Common myeloid progenitor, CD34-positive (primary cell): ENCODE results near the gene RAB10.
"Not testable (repeated sequence)": the region's sequence is repeated elsewhere in the genome, so short reads cannot be mapped to it uniquely, and the experiment has no call there.

Experiments used
- CTCF ChIA-PET: fragments of 350-600 bp; sonication (Branson Sonifier 250); formaldehyde crosslinking; loops from one replicate; lab custom pipeline; 2021; ENCODE audit warnings: antibody characterized with exemption; lab: Charles Lee
- POLR2A ChIA-PET: fragments of 350-600 bp; sonication (Branson Sonifier 250); formaldehyde crosslinking; loops from one replicate; lab custom pipeline; 2021; ENCODE audit warnings: antibody characterized with exemption; lab: Charles Lee
- DNase-seq, 3 donors: peaks; one replicate each; pipeline versions ENCODE4 v3.0.0 to v3.0.0-alpha.2; 2013
- H3K27ac ChIP-seq, 2 experiments: 1 replicate in 1 of 2; 2 replicates in 1 of 2; pipeline ENCODE4 v1.7.0; 2013; ENCODE audit warnings: inconsistent platforms in 2 of 2, low read length in 2 of 2, mild to moderate bottlenecking in 2 of 2, low read depth in 1 of 2, moderate library complexity in 1 of 2; ENCODE audit not compliant: severe bottlenecking in 2 of 2, insufficient read depth in 1 of 2, poor library complexity in 1 of 2
- H3K27me3 ChIP-seq, 5 experiments: replicated peaks in 2 of 5; 1 replicate in 3 of 5; 2 replicates in 2 of 5; pipeline versions ENCODE4 v1.6.1 to v1.7.0; 2013; ENCODE audit warnings: low read length in 4 of 5, mild to moderate bottlenecking in 2 of 5, moderate library complexity in 2 of 5, inconsistent platforms in 1 of 5; ENCODE audit not compliant: insufficient read depth in 5 of 5, control insufficient read depth in 4 of 5
- H3K36me3 ChIP-seq, 4 experiments: 1 replicate in 2 of 4; 2 replicates in 2 of 4; pipeline versions ENCODE4 v1.6.1 to v1.7.0; 2013; ENCODE audit warnings: low read length in 3 of 4, control low read depth in 1 of 4, mild to moderate bottlenecking in 1 of 4; ENCODE audit not compliant: control insufficient read depth in 4 of 4, insufficient read depth in 4 of 4
- H3K4me1 ChIP-seq, 4 experiments: 1 replicate in 3 of 4; 2 replicates in 1 of 4; pipeline versions ENCODE4 v1.6.1 to v1.7.1; 2013; ENCODE audit warnings: low read length in 3 of 4, mild to moderate bottlenecking in 3 of 4, control low read depth in 1 of 4, inconsistent platforms in 1 of 4, moderate library complexity in 1 of 4; ENCODE audit not compliant: control insufficient read depth in 4 of 4, insufficient read depth in 4 of 4; ENCODE audit errors: control extremely low read depth in 1 of 4
- H3K4me3 ChIP-seq, 7 experiments: 1 replicate in 4 of 7; 2 replicates in 3 of 7; pipeline versions ENCODE4 v1.5.1 to v1.7.0; 2013; ENCODE audit warnings: mild to moderate bottlenecking in 7 of 7, low read length in 6 of 7, moderate library complexity in 6 of 7, inconsistent platforms in 2 of 7, low read depth in 2 of 7, control low read depth in 1 of 7; ENCODE audit not compliant: insufficient read depth in 4 of 7, control insufficient read depth in 1 of 7; ENCODE audit errors: extremely low read depth in 1 of 7
- H3K9me3 ChIP-seq, 5 experiments: 1 replicate in 4 of 5; 2 replicates in 1 of 5; pipeline versions ENCODE4 v1.6.1 to v1.7.1; 2013; ENCODE audit warnings: low read length in 4 of 5, mild to moderate bottlenecking in 2 of 5, inconsistent platforms in 1 of 5, low read depth in 1 of 5, moderate library complexity in 1 of 5; ENCODE audit not compliant: control insufficient read depth in 4 of 5, insufficient read depth in 2 of 5; ENCODE audit errors: control extremely low read depth in 1 of 5
- WGBS: methylation state at CpG from one replicate; pipeline ENCODE4 v1.1.5; 2013; ENCODE audit not compliant: insufficient coverage; 5-methylcytosine and 5-hydroxymethylcytosine counted together

RAB10 gene

DNA sequence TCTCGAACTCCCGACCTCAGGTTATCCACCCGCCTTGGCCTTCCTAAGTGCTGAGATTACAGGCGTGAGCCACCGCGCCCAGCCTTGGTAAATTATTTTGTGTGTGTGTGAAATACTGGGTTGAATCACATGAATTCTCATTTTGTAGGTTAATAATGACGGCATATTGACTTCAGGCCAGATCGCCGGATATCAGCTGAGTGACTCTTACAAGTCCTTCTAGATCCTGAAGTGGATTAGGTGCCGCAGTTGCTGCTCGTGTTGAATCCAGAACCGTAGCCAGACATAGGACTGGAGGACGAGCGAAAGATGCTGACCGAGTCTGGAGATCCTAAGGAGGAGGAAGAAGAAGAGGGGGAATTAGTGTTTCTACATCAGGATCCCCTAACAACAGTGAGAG, 39.4 kb upstream of the RAB10 start:
- Histone ChIP-seq H3K4me1 (peaks cover 6 to 9% (median 8%) of the 10 kb centered on the region in 4 experiments), H3K27me3 (no peaks in the 10 kb centered on the region), H3K36me3 (no peaks in the 10 kb centered on the region), H3K9me3 (no peaks in the 10 kb centered on the region), H3K4me3 (no peak overlapping the region), H3K27ac (no peak overlapping the region)
- ChIA-PET CTCF (interaction anchor here (0.9 to 1.5 kb wide), 2 partner anchors 40 to 150 kb away, joined by 3 to 5 read pairs; partner anchors contain the start of gene RAB10), POLR2A (no interaction called here)
- WGBS, result 98% methylated on average over 10 of the region's 15 CpGs
- no peak for DNase-seq

DNA sequence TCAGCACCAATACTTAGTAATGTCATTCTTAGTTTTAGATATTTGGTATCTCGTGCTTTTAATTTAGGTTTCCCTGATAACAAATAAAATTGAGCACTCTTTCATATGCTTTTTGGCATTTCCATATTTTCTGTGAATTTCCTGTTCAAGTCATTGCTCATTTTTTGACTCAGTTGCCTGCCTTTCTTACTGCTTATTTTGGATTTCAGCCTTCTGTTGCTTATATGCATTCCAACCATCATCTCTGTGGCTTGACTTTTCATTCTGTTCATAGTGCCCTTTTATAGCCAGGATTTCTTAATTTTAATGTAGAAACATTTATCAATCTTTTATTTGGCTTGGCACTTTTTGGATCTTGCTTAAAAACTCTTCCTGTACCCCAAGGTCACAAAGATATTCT, 37.0 kb upstream of the RAB10 start:
- Histone ChIP-seq H3K36me3 (no peaks in the 10 kb centered on the region), H3K4me1 (peaks cover 4 to 21% (median 12%) of the 10 kb centered on the region in 4 experiments), H3K27me3 (no peaks in the 10 kb centered on the region), H3K9me3 (no peaks in the 10 kb centered on the region), H3K4me3 (no peak overlapping the region), H3K27ac (no peak overlapping the region)
- CTCF ChIA-PET, result no interaction called here
- no CpG with 5 or more reads among the region's 1 CpG for WGBS
- DNase-seq, result no peak
- POLR2A ChIA-PET, result no interaction called here

GRCh38 chr2:25998816-25999383, 35.0 kb upstream of the RAB10 start:
- CTCF ChIA-PET, result interaction anchor here (1.5 kb wide), 1 partner anchor 9 kb away, joined by 4 read pairs; no protein-coding TSS in a partner anchor
- POLR2A ChIA-PET, H3K27me3 ChIP-seq, H3K27ac ChIP-seq, DNase-seq, H3K4me3 ChIP-seq, H3K36me3 ChIP-seq, H3K9me3 ChIP-seq: not testable (repeated sequence)
- H3K4me1 ChIP-seq, result peaks cover 0 to 34% (median 24%) of the 10 kb centered on the region in 4 experiments
- WGBS, result over 99% methylated on average over 11 of the region's 13 CpGs

DNA sequence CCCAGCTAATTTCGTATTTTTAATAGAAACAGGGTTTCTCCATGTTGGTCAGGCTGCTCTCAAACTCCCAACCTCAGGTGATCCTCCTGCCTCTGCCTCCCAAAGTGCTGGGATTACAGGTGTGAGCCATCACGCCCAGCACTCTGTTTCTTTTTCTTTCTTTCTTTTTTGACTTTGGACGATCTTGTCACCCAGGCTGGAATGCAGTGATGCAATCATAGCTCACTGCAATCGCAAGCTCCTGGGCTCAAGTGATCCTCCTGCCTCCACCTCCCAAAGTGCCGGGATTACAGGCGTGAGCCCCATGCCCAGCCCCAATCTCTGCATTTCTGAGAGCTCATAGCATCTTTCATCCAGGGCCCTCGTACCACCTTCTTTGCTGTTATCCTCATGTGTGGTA, 34.5 kb upstream of the RAB10 start:
- peaks cover 0 to 34% (median 24%) of the 10 kb centered on the region in 4 experiments for H3K4me1 ChIP-seq
- H3K27me3 ChIP-seq, H3K27ac ChIP-seq, H3K4me3 ChIP-seq, H3K36me3 ChIP-seq, DNase-seq, POLR2A ChIA-PET, H3K9me3 ChIP-seq: not testable (repeated sequence)
- 91% methylated on average over 6 of the region's 7 CpGs for WGBS
- CTCF ChIA-PET, result interaction anchor here (1.0 to 1.5 kb wide), 4 partner anchors 9 to 89 kb away, joined by 3 to 4 read pairs (median 4); partner anchors contain the start of gene RAB10

GRCh38 chr2:26000561-26001082, 33.3 kb upstream of the RAB10 start:
- Histone ChIP-seq H3K36me3 (no peaks in the 10 kb centered on the region), H3K9me3 (no peaks in the 10 kb centered on the region), H3K4me1 (peaks cover 0 to 39% (median 24%) of the 10 kb centered on the region in 4 experiments), H3K27me3 (no peaks in the 10 kb centered on the region), H3K27ac (no peak overlapping the region), H3K4me3 (no peak overlapping the region)
- DNase-seq, result no peak
- ChIA-PET CTCF (interaction anchor here (1.0 to 1.5 kb wide), 5 partner anchors 9 to 88 kb away, joined by 3 to 4 read pairs (median 3); partner anchors contain the start of gene RAB10), POLR2A (no interaction called here)
- 100% methylated on average over 1 of the region's 5 CpGs for WGBS

DNA sequence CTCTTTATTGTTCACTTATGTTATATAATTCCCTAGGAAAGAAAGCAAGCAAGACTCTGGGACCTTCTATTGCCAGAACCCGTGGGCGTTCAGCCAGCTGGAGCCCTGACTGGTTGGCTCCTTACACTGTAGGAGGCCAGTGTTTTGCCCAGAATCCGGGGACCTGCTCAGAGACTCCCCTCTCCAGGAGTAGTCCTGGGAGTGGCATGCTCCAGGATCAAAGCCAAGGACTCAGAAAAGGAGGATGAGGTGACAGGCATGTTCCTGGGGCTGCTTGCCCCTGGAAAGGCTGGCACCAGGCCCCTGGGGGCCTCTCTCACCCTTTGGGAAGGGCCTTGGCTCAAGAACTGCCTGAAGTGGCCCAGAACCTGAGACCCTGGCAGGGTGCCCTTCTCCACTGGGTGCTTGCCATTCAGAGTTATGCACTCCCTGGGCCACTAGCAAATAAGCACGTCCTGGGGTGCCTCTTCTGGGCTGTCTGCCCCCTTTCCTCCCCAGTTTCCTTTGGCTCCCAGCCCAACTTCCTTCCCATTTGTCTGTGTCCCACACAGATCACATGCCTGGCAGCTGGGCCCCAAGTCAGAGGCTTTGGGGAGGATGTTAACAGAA, 32.0 kb upstream of the RAB10 start:
- Histone ChIP-seq H3K27ac (peak overlapping the region in 1 of 2 experiments; percentile 14), H3K9me3 (no peaks in the 10 kb centered on the region), H3K4me1 (peaks cover 0 to 40% (median 24%) of the 10 kb centered on the region in 4 experiments), H3K4me3 (peak overlapping the region in 2 of 7 experiments; percentile 10 to 39), H3K36me3 (no peaks in the 10 kb centered on the region), H3K27me3 (no peaks in the 10 kb centered on the region)
- WGBS, result 44% methylated on average over 4 of the region's 4 CpGs
- DNase-seq, result peak in 2 of 3 donors; percentile 50 to 56
- POLR2A ChIA-PET, result no interaction called here
- CTCF ChIA-PET, result interaction anchor here (1.0 to 1.3 kb wide), 3 partner anchors 10 to 41 kb away, joined by 3 read pairs; no protein-coding TSS in a partner anchor
